Loucy (cell line): ENCODE results near the gene PRM2.

Experiments
- EZH2phosphoT487 ChIP-seq: fragments of 200-600 bp; IDR thresholded peaks from 2 replicates; pipeline ENCODE4 v1.6.1; 2018; ENCODE audit warnings: antibody characterized with exemption, mild to moderate bottlenecking, moderate library complexity, borderline replicate concordance
- TF ChIP-seq, protein P1 (sequence below): fragments of 200-600 bp; sonication (generic); conservative IDR thresholded peaks from 2 replicates; pipeline ENCODE4 v1.5.1; 2014; ENCODE audit warnings: mild to moderate bottlenecking, antibody characterized with exemption, low read length

DNA sequence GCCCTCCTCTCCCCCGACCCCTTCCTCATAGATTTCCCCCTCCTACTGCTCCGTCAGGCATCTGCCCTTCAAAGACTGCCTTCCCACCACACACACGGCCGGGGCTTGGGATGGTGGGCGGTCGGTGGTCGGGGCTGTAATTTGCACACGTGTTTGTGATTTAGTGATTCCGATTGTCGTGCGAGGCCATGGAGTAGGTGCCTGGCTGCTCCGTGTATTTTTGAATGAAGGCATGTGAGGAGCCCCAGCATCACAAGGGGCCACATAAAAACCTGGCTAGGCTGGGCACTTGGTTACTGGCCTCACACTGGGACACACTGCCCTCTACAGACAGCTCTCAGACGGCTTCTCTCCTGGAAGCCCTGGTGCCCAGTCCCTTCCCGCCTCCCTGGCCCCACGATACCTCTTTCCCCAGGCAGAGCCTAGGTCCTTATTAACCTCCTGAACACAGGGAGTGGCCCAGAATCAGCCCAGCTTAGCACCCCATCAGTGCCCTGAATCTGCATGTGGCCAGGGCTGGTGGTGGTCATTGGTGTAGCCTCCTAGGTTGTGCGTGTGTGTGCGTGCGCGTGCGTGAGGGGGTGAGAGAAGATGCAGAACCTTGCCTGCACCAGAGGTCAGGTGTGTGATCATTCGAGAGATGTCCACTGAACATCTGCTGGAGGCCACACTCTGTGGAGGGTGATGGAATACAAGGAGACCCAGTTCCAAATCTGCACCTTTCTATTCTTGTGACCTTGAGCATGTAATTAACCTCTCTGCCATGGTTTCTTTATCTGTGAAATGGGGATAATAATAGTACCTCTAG is 18.9 kb downstream of the PRM2 start:
- TF ChIP-seq, protein P1, sequence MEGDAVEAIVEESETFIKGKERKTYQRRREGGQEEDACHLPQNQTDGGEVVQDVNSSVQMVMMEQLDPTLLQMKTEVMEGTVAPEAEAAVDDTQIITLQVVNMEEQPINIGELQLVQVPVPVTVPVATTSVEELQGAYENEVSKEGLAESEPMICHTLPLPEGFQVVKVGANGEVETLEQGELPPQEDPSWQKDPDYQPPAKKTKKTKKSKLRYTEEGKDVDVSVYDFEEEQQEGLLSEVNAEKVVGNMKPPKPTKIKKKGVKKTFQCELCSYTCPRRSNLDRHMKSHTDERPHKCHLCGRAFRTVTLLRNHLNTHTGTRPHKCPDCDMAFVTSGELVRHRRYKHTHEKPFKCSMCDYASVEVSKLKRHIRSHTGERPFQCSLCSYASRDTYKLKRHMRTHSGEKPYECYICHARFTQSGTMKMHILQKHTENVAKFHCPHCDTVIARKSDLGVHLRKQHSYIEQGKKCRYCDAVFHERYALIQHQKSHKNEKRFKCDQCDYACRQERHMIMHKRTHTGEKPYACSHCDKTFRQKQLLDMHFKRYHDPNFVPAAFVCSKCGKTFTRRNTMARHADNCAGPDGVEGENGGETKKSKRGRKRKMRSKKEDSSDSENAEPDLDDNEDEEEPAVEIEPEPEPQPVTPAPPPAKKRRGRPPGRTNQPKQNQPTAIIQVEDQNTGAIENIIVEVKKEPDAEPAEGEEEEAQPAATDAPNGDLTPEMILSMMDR = peak; percentile 60
- no peak for TF ChIP-seq EZH2phosphoT487
